GM19239 (cell line): ENCODE measurements around the gene CREB3L2.

ENCODE experiments used
- DNase-seq: peaks from one replicate; pipeline ENCODE4 v3.0.0; 2011; ENCODE audit warnings: low spot score; ENCODE audit not compliant: insufficient read length
- FAIRE-seq: peaks from 2 replicates; lab custom pipeline; 2011; peaks lifted over from hg19 to GRCh38; lab: Jason Lieb, UNC

CREB3L2 gene

GRCh38 chr7:137882261-137882668 is 119.6 kb downstream of the CREB3L2 start:
- DNase-seq (no peak), FAIRE-seq (no peak)

DNA sequence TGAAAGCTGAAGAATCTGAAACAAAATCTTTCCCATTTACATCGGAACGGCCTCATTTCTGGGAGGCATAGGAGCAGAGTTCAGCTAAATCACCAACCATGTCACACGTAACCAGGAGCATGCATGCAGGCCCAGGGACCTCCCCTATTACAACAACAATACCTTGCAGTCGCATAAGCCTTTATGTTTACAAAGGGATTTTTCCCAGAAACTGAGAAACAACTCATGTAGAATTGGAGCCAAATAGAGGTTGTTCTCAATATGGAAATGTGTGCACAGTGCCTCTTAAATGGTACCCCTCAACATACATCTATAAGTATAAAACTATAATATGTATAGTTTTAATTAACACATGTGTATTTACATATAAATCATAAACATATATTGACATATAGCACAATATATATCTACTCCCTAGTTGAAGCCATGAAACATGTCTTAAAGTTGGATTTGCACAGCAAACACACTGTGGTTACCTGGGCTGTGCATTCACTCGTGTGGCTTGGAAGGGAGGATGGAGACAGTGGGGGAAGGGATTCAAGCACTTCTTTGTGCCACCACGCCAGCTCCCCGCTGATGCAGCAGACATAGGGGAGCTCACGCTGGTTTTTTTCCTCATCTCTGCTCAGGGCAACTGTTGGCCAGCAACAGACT is 120.2 kb downstream of the CREB3L2 start:
- DNase-seq (no peak), FAIRE-seq (no peak)

- FAIRE-seq (no peak), DNase-seq (no peak)
Observed at GRCh38 chr7:137880432-137880831, 121.5 kb downstream of the CREB3L2 start.

GRCh38 chr7:137879357-137880158 is 122.3 kb downstream of the CREB3L2 start:
- DNase-seq (no peak), FAIRE-seq (no peak)

DNA sequence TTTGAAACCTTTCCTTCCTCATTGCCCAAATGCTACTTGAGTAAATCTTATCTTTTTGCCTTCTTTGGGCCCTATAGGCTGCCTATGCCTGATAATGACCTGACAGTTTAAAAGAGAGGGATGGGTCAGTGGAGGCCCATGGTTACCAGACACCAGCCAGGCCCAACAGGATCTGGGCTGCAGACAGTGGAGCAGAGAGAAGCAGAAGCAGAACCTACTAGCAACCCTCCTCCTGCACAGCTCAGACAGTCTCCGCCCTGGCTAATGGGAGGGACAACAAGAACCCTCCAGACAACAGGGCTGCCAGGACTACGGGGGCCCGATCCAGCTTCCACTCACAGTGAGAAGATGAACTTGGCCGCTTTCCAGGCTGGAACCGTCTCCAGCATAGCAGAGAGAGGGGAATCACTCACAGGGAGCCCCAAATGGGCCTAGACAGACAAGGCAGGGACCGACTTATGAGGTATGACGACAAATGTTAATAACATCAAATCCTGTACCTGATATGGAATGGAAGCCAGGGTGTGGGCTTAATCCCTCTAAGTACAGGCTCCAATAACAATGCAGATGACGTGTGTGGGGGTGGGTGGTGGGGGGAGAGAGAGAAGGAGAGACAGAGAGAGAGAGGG is 123.4 kb downstream of the CREB3L2 start:
- DNase-seq: no peak

DNA sequence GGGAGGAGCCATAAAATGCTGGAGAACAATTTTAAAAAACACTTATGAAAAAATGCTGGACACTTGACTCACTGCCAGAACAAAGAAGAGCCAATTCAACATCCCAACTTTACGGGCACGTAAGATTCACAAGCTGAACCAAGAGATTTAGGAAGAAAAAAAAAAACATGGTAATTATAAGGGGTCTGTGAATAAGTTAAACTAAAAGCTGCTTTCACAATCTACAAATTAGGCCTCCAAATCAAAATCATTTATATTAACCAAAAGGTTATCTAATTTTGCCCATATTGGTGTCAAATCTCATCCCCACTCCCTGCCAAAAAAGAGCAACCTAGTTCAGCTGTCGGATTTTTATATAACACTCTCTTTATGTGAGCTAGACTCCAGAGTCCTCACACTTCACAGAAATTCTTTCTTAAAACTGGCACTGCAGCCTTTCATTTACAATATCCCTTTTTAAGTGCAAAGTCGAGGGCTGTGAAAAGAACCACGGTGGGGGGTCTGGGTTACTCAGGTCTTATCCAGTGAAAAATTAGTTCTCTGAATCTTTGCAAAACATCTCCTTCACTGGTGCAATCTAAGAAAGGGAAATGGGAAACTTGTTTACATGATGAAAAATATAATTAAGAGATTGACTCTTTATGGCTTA is 124.7 kb downstream of the CREB3L2 start:
- DNase-seq: no peak

More for the DNA sequence above, 123.4 kb downstream of the CREB3L2 start:
- no peak for FAIRE-seq

DNA sequence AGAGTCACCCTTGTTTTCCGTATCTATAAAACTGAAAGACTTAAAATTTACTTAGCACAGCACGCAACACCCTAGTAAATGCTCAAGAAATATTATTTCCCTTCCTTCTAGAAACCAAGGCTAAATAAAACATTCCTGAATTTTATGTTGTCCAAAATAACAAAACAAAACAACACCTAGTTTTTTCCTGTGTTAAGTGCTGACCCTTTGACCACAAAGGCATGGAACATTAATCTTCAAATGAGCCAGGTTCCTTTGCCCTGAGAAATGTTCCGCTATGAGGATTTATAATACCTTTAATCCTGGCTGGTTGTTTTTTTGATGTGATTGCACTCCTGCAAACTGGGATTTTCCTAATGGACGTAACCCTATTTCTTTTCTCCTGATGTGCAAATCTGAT is 126.1 kb downstream of the CREB3L2 start:
- FAIRE-seq: no peak
- no peak for DNase-seq

More for the DNA sequence above, 124.7 kb downstream of the CREB3L2 start:
- FAIRE-seq: no peak

DNA sequence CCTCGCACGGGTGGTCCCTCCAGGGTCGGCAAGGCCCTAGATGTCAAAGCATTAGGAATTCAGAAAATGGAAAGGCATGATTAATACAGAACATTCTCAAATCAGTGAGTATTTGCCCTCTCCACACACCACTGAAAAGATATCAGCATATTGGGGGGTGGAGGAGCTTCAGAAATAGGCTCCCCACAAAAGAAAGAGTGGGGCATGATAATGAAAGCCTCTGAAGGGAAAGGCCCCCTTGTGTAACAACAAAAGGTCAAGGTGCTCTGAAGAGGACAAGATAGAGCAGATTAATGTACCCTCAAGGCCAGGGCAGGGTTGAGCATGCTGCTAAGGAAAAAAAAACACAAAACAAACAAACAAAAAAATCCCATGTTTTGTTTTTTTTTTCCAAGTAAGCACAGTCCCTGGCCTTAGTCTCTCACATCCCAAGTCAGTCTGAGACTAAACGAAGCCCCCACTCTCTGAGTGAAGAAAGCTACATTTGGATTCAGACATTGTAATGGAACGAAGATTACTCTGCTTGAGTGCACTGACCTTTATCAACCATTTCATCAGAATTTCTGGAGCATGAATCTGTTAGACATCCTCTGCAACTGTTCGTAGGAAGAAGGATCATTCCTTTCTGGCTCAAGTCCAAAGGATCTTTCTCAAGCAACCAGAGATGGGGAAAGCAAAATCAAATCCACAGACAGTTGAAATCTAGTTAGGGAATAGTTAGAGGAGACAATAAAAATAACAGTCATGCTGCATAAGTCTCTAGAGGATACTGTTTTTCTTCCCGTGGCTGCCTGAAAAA is 127.7 kb downstream of the CREB3L2 start:
- DNase-seq: no peak
- FAIRE-seq: no peak

DNA sequence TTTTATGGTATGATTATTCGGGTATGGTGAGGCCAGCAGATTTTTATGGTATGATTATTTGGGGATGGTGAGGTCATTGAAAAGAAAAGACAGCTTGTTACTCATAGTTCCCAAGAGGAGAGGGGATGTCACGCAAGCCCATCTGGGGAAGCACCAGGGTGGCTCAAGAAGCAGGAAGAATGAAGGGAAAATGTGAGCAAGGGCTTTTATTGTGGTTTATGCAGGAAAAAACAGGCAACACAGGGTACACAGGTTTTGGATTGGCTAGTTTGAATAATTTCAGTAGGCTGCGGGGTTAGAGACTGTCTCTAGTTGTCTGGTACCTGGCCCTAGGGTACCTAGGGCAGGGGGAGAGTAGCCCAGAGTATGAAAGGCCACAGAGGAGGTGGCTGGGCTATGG is 128.4 kb downstream of the CREB3L2 start:
- DNase-seq (no peak), FAIRE-seq (no peak)

DNA sequence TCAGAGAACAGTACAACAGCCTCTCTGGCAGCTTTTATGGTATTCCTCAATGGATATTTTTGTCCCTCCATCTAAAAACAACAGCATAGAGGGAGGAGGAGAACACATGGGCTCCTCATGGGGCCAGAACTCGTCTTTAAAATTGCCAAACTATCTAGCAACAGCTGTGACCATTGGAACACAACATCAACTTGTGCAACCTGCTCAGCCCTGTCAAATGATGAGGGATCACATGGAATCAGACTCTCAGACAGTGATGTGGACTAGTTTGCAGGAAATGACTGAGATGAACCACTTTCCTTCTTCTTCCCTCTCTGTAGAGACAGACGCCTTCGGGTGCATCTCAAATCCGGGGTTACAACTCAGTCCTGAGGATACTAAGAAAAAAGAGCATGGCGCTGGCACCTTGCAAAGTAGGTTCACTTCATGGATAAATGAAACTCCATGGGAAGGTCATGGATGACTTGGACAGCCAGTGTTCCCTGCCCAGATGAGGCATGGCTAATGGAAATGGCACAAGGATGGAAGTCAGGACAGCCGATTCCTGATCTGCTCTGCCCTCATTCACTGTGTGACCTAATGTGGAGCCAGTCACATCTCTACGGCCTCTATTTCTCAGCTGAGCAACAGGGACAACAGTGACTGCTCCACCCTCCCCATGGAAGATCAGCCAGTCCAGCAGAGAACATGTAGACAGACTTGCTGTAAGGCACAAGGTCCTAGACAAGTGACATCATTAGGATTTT is 130.5 kb downstream of the CREB3L2 start:
- DNase-seq (no peak), FAIRE-seq (no peak)

- FAIRE-seq (no peak), DNase-seq (no peak)
Observed at GRCh38 chr7:137870684-137871083, 131.2 kb downstream of the CREB3L2 start.

- FAIRE-seq: no peak
- DNase-seq: no peak
Observed at GRCh38 chr7:137870078-137870477, 131.8 kb downstream of the CREB3L2 start.

- no peak for FAIRE-seq
- no peak for DNase-seq
Observed at GRCh38 chr7:137869260-137869659, 132.6 kb downstream of the CREB3L2 start.

GRCh38 chr7:137867289-137867688 is 134.6 kb downstream of the CREB3L2 start:
- no peak for FAIRE-seq

GRCh38 chr7:137865764-137866163 is 136.1 kb downstream of the CREB3L2 start:
- FAIRE-seq (no peak), DNase-seq (no peak)

More at GRCh38 chr7:137867289-137867688, 134.6 kb downstream of the CREB3L2 start:
- DNase-seq: no peak

DNA sequence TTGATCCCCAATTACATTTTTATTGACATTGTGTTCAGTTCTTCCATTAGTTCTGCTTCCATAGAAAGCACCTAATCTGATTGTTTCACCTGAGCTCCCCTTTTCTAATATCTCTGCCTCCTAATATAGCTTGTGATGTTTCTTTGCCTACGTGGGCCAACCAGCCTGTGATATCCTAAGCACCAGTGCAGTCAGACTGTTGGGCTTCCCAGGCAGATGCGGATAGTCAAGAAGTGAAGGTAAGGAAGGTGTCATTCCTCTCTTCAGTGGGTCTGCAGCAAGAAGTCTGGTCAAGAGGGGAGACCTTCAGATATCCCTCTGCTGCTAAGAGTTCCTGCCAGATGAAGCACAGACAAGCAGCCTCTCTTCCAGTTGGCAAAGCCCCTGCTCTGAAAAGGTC is 138.9 kb downstream of the CREB3L2 start:
- DNase-seq: no peak
- FAIRE-seq: no peak

DNA sequence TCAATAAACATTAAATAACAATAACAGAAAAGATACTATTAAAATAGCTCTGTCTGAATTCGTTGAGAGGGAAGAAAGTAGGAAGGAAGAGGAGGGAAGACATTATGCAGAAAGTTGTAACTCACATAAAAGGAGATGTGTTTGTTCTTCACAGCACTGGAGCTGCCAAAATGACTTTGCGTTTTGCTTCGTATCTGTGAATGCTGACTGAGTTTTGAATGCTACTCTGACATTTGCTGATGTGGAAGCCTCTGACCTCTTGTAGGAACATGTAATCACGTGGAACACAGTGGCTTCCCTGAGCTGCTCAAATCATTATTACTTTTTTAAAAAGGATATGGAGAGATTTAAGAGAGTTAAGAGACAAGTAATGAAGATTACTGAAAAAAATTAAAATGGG is 139.5 kb downstream of the CREB3L2 start:
- FAIRE-seq (no peak), DNase-seq (no peak)

DNA sequence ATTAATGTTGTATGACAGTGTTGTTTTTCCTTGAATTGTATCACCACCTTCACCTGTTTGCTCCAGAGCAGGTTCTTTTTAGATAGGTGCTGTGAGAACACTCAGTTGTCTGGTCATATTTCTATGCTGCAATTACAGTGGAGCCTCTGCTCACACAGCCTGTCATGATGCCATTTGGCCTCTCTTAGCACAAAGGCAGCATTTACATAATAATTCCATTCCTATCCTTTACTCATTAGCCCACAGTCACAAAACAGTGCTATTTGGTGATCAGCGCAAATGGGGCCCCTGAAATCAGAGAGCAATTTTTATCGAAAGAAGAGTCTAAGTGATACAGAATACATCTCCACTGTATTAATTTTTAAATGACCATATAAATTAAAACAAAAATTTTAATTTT is 141.3 kb downstream of the CREB3L2 start:
- DNase-seq (no peak), FAIRE-seq (no peak)

- FAIRE-seq (no peak), DNase-seq (no peak)
Observed at GRCh38 chr7:137853053-137853452, 148.8 kb downstream of the CREB3L2 start.
